ENCODE data around the gene RPL37A.

Gene RPL37A

GRCh38 chr2:216551234-216552068, 52.8 kb downstream of the RPL37A start:
- no peak overlapping the region for H3K4me3 ChIP-seq (ENCODE audit: low read depth, low read length)
- no peaks in the 10 kb centered on the region for H3K4me1 ChIP-seq
- no peaks in the 10 kb centered on the region for H3K27me3 ChIP-seq (ENCODE audit: control insufficient read depth, insufficient read depth, low read length)
- no peak overlapping the region for H3K9ac ChIP-seq
- no peak overlapping the region for H3K27ac ChIP-seq
- H3K36me3 ChIP-seq (ENCODE audit: control insufficient read depth, insufficient read depth, low read length): no peaks in the 10 kb centered on the region
- no peak for TF ChIP-seq CTCF (IDR thresholded peaks at IDR 0.05)
- H3K79me2 ChIP-seq: no peaks in the 10 kb centered on the region
- H3K4me2 ChIP-seq (ENCODE audit: low read length): no peak overlapping the region
- H2AFZ ChIP-seq: no peak overlapping the region
- H3K9me3 ChIP-seq (ENCODE audit: control insufficient read depth, low read length): no peaks in the 10 kb centered on the region

- no peak overlapping the region for H3K9ac ChIP-seq
- no peaks in the 10 kb centered on the region for H3K79me2 ChIP-seq
- no peak overlapping the region for H3K4me3 ChIP-seq (ENCODE audit: low read depth, low read length)
- no peaks in the 10 kb centered on the region for H3K4me1 ChIP-seq
- H3K36me3 ChIP-seq (ENCODE audit: control insufficient read depth, insufficient read depth, low read length): no peaks in the 10 kb centered on the region
- no peak overlapping the region for H3K27ac ChIP-seq
- no peaks in the 10 kb centered on the region for H3K27me3 ChIP-seq (ENCODE audit: control insufficient read depth, insufficient read depth, low read length)
- no peak overlapping the region for H2AFZ ChIP-seq
- H3K9me3 ChIP-seq (ENCODE audit: control insufficient read depth, low read length): no peaks in the 10 kb centered on the region
- no peak for TF ChIP-seq CTCF (IDR thresholded peaks at IDR 0.05)
- no peak overlapping the region for H3K4me2 ChIP-seq (ENCODE audit: low read length)
Measured at GRCh38 chr2:216553093-216553478, 54.4 kb downstream of the RPL37A start.
